HG03439 (cell line): ENCODE data around the gene GPR68.
"Not testable (repeated sequence)": the region's sequence is repeated elsewhere in the genome, so short reads cannot be mapped to it uniquely, and the experiment has no call there.

Experiments used
- ATAC-seq: cut with Tn5 transposase; IDR thresholded peaks from one replicate; pipeline ENCODE4 v1.9.1; 2021; ENCODE audit warnings: mild to moderate bottlenecking, moderate library complexity; ENCODE audit not compliant: unreplicated experiment

GPR68 gene

DNA sequence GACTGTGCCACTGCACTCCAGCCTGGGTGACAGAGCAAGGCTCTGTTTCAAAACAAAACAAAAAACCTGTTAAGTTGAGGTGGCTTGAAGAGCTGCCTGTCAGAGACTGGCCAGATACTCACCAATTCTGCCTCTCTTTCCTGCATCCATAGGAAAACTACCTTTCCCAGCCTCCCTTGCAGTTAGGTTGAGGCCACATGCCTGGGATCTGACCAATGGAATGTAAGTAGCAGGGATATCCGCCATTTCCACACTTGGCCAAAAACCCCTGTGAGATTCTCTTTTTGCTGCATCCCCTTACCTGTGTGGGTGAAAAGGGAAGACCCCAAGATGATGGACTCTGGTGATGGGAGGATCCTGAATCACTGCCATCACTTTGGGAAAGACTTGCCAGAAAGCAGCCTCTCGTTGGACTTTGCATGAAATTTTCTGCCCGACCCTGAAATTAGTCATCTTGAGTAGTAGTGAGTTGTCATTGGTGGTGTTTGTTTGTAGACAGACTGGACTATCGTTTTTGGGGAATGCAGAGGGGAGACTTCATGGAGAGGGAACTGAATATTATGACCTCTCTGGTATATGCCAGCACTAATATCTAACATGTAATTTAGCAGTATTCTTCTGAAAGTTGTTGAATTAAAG is 14.0 kb downstream of the GPR68 start:
- ATAC-seq, result no peak

DNA sequence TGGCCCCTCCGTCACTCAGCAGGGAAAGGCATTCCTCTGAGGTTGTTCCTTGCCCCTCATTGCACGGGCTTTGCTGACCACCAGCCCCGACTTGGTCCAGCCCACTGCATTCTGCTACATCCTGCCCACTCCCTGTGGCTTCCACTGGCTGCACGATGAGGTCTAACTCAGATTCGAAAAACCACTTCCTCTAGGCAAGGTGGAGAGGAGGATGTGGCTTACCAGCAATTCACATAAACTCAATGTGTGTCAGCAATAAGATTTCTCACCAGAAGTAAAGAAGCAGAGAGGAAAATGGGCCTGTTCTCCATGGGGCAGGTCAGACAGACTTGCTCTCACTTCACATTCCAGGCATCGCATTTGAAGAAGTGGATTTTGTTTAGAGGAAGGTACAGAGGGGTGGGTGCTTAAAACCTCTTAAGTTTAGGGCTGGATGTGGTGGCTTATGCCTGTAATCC is 14.7 kb downstream of the GPR68 start:
- ATAC-seq, result peak; percentile 54

DNA sequence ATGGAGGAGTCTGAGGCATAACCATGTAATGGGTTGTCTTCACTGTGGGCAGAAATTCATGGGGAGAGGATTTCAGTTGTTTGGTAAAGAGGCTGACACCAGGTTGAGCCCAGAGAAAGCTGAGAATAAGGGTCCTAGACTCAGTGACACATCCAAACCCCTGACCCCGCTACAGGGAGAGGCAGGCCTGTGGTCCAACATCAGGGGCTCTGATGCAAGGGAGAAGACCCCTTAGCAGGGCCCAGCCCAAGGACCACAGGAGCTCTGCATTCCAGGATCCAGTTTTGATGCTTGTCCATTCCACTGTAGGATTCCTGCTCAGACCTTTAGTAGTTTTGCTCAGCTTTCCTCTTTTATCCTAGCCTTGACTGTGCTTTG is 15.5 kb downstream of the GPR68 start:
- no peak for ATAC-seq

DNA sequence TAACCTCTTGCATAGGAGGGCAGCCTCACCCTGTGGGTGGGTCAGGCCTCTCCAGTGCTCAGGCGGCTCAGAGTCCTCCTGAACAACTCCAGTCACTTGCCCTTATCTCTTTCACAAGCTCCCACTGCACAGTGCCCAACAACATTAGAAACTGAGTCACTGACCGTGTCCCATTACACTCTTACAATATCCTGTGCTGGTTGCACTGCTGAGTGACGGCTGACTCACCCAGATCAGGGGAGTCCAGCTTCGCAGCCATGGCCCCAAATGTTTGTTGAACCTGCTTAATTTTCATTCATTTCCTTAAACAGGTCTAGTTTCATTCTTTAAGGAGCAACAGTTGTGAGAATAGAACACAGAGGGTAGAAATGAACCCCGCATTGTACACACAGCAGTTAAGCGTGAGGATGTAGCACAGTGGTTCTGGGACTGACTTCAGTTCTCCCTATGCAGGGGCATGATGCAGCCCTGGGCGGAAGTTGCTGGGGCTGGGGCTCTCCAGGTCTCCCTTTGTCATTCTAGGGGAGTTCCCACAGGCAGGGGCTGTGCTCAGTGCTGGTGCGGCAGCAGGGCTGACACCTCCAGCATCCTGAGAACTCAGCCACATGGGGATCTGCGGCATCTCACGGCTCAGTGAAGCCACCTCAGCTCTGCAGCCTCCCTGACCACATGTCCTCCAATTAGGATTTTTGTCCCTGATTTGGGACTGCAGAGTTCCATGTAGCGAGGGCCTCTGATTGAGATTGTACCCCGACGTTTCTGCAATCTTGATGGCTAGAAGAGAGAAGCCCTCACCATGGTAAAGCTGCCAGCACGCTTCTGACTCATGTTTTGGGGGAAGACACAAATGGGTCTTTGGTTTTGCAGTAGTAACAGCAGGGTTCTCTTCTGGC is 16.1 kb downstream of the GPR68 start:
- peak; percentile 80 for ATAC-seq

DNA sequence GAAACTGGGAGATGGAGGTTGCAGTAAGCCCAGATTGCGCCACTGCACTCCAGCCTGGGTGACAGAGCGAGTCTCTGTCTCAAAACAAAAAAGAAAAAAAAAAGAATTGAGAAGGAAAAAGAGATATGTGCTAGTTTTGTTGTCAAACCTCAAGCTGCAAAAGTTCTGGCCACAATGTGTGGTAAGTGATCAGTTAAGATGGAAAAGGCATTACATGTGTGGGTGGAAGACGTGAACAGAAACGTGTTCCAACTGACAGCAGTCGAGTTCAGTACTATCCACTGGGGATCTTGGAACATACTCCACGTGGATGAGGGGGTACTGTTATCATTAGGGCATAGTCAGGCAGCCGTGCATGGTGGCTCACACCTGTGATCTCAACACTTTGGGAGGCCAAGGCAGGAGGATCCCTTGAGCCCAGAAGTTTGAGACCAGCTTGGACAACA is 17.3 kb downstream of the GPR68 start:
- ATAC-seq, result no peak

DNA sequence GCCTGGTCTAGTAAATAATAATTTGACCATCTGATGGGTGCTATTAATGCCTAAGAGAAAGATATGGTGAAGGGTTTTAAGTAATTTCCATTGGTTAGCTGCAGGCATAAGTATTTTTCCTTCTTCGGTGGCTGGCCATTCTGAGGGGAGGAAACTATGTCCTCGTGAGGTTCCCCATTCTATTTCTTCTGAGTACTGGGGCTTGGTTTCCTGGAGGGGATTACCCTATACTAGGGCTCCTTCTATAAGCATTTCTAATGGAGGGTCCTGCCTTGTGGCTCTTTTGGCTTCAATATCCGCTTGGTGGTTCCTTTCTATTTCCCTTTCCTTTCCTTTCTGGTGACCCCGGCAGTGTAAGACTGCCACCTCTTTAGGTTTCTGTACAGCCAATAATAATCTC is 18.1 kb downstream of the GPR68 start:
- ATAC-seq, result not testable (repeated sequence)

DNA sequence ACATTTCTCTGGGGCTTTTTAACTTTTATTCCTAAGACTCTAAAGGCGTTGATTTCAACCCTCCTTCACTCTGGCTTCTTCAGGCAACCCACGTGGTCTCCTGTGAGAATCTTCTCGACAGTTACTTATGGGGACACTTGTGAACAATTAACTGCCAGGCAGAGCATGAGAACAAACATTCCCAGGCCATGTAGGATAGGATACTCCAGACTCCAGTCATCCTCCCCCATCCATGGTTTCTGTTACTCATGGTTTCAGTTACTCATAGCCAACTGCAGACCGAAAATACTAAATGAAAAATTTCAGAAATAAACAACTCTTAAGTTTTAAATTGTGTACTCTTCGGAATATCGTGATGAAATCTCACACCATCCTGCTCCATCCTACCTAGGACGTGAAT is 19.5 kb downstream of the GPR68 start:
- ATAC-seq, result no peak

DNA sequence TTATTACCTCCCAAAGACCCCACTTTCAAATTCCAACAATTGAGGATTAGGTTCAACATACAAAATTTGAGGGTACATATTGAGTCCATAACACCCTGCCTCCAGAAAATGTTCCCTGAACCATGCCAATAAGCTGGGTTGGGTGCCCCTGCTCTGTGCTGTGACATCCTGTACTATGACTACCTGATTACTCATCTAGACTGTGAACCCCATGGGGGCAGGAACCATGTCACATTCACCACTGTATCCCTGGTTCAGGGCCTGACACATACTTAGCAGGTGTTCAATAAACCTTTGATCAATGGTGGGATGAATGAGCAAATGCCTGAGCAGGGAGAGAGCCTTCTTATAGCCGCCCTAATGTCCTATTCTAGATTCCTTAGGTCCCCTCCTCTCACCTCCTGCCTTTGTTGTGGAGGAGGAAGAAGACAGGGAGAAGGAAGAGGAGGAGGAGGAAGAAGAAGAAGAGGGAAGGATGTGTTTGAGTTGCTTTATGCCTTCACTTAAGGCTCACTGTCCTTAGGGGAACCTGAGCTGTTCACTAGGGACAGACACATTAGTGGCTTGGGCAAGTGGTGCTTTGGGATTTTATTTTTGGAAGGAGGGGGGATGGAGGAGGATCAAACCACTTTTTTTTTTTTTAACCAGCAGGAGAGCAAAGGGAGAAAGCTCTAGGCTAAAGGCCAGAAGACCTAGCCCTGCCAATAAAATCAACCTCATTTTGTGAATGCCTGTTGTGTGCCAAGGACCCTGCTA is 21.3 kb downstream of the GPR68 start:
- no peak for ATAC-seq

DNA sequence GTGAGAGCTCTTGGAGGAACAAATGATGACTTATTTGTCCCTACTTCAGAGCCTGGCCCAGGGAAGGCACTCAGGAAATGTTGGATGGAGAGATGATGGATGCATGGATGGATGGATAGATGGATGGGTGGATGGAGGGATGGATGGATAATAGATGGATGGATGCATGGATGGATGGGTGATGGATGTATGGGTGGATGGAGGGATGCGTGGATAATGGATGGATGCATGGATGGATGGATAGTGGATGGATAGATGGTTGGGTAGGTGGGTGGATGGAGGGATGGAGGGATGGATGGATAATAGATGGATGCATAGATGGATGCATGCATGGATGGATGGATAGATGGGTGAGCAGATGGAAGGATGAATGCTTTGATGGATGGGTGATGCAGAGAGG is 23.2 kb downstream of the GPR68 start:
- ATAC-seq, result no peak

DNA sequence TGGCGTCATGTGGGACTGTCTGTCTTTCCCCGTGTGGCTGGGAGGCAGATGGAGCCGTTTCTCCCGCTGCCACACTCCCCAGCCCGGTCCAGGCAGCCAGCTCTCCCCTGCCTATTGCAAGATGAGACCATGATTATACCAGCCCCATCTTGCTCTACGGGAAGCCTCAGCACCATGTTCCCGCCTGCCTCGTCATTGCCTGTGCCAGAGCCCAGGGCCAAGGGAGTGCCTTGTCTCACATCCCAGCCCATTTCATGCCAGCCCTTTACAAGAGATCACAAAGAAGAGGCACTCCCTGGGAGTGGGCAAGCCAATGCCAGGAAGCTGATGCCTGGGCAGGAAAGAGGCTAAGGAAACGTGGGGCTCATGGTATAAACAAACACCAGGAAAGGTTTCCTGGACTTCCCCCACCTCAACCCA is 23.9 kb downstream of the GPR68 start:
- no peak for ATAC-seq

DNA sequence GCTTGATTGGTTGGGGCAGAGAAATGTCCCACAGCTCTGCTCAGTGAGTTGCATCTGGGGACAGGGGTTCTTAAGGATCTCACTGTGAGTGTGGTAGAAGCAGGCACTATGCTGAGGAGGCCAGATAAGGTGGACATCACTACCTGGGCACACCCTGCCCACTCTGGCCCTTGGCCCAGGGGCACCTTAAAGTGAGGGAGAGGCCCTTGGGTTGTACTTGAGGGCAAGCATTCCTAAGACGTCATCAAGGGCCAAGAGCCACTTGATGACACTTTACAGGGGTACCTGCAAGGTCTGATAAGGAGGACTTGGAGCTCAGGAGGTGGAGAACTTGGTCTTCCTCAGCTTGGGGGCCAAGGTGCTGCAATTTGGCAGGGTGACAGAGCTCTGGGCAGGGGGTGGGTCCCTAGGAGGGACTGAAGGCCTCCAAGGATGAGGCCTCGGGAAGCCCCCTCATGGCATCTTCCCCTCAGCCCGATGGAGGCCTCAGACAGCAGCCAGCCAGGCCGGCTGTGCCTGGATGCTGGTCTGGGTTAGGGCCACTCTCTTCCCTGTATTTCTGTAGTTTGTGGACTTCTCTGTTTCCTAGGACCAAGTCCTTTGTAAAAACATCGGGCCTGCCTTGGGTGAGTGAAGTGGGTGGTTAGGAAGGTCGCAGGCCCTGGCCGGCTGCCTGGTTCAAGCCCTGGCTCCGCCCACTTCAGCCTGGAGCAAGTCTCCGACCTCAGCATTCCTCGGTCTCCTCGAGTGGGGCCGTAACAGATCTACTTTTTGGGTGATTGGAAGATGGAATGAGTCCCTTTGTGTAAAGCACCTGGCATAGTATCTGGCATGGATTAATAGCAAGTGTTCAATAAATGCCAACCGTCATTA is 24.8 kb downstream of the GPR68 start:
- no peak for ATAC-seq

DNA sequence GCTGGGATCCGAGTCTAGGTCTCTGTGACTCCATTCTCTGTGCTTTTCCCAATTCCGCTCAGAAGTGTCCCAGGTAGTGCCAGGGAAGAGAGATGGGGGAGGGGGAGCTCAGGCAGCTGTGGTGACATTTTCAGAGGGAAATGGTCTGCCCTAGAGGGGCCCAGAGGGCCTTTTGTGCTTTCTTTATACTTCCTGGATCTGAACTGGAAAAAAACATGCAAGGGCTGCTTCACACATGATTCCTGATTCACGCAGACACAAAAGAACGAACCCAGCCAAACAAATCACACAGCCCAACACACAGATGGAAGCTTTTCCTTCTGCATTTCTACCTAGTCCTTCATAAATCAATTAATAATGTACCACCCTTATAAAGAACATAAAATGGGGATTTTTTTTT is 26.5 kb downstream of the GPR68 start:
- ATAC-seq, result no peak

DNA sequence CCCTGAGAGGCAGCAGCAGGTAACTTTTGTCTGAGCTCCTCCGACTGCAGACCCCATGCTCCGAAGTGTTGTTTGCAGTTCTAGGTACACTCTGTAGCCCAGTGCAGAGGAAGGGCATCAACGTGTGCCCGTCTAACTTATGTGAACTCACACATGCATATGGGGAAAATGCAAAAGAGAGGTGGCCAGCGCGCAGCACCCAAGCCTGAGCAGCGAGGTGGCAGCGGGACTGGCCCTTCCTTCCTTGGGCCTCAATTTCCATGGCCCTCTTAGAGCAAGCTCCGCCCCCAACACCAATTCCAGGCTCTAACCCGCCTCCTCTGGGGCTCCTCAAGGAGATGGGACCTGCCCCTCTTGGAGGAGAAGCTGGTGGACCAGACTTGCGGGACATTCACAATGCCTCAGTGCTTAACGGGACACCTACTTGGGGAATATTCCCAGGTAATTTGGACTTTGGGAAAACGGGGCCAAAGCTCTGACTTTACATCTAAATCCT is 27.7 kb downstream of the GPR68 start:
- no peak for ATAC-seq

DNA sequence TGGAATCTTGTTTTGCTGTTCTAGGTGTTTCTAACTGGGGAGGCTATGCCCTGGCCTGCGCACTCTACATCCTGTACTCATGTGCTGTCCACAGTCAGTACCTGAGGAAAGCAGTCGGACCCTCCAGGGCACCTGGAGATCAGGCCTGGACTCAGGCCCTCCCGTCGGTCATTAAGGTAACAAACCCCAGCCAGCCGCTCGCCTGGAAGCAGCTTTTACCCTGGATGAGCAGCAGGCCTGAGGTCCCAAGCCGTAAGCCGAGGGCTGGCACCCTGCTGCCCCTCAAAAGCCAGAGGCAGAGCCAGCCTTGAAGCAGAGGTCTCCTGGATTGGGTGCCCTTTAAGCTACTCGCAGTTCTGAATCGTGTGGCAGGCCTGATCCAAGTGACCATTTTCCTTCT is 29.1 kb downstream of the GPR68 start:
- no peak for ATAC-seq

DNA sequence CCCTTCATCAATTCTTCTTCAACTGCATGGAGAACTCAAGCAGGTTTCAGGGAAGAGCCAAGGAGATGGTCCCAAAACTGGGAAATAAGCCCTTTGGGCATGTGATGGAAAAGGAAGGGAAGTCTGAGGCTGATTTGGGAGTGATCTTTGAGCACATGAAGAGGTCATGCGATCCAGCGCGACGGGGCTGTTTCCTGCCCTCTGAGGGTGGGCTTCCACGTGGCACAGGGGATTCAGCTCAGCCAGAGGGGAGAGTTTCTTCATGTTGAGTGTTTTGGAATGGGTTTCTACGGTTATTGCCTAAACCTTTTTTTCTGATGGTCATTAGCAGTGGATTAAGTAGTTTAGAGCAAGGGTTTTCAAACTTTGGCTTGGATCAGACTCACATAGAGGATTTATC is 30.2 kb downstream of the GPR68 start:
- ATAC-seq, result no peak

DNA sequence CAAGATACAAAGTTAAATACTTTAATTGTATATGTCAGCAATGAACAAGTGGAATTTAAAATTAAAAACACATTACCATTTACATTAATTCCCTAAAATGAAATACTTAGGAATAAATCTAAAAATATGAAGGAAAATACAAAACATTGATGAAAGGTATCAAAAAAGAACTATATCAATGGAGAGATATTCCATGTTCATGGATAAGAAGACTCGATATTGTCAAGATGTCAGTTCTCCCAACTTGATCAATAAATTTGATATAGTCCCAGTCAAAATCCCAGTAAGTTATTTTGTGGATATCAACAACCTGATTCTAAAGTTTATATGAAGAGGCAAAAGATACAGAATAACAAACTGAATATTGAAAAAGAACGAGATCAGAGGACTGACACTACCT is 33.5 kb downstream of the GPR68 start:
- no peak for ATAC-seq

DNA sequence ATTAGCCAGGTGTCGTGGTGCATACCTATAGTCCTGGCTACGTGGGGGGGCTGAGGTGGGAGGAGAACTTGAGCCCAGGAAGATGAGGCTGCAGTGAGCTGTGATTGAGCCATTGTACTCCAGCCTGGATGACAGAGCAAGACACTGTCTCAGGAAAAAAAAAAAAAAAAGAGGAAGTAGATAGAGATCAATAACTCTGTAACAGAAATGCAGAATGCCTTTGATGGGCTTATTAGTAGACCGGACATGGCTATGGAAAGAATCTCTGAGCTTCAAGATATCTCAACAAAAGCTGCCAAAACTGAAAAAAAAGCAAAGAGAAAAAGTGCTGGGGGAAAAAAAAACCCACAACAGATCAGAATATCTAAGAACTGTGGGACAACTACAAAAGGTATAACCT is 37.5 kb downstream of the GPR68 start:
- no peak for ATAC-seq

DNA sequence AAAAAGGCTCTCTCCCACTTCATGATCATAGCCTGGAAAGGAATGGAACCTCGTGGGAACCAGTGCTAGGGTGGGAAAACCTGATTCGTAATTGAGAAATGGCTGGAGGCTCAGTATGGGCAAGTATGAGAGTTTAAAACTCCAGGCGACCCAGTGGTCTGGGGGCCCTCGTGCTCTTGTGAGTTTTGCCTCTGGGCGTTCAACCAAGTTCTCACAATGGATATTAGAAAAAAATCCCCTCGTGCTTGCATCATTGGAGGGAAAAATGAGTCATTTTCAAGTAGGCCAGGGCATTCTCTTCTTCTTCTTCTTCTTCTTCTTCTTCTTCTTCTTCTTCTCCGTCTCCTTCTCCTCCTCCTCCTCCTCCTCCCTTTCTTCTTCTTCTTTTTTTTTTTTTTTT is 39.0 kb downstream of the GPR68 start:
- ATAC-seq, result no peak

DNA sequence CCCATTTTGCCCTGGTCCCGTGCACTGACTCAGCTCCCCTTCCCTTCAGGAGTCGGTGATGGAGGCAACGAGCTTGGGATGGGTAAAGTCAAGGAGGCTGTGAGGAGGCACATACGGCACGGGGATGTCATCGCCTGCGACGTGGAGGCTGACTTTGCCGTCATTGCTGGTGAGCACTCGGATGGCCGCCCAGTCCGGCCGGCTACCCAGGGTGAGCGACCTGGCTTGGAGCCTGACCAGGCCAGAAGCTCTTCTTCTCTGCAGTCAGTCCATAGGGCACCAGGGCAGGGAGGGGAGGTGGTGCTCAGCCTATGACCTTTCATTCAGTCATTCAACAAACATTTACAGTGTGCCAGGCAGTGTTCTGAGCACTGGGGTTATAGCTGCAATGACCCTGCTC is 39.8 kb downstream of the GPR68 start:
- ATAC-seq, result no peak

DNA sequence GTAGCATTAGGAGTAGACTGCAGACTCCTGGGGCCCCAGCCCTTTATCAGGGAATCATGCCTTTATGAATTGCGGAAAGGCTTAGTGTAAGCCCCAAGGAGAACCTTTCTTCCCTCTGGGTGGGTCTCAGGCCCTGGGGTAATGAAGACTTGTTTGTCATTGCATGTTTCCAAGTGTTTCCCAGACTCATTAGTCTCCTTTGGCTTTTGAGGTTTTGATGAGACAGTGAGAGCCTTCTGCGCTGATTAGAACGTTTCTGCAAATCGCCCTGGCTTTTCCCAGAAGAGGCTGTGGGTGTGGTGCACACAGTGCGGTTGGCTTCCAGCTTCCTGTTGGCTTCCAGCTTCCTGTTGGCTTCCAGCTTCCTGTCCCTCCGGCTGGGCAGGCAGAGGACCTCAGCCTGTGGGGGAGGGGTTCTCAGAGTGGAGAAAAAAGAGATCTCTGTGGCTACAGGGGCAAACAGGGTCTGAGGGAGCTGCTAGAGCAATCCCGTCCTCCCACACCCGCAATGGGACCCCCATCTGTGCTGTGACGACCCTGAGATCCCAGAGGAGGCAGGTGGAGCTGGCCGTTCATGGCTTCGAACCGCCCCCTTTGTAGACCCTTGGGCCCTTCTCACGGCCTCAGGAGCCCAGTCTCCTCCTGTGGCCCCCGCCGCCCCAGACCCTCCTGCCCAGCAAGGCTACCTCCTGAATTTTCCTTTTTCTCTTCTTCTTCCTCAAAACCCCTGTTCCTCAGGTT is 42.1 kb downstream of the GPR68 start:
- no peak for ATAC-seq
